ENCODE measurements around the gene QPCTL.
A peak's percentile ranks its signal among the peaks of the same experiment; 100 is the strongest.

QPCTL gene

DNA sequence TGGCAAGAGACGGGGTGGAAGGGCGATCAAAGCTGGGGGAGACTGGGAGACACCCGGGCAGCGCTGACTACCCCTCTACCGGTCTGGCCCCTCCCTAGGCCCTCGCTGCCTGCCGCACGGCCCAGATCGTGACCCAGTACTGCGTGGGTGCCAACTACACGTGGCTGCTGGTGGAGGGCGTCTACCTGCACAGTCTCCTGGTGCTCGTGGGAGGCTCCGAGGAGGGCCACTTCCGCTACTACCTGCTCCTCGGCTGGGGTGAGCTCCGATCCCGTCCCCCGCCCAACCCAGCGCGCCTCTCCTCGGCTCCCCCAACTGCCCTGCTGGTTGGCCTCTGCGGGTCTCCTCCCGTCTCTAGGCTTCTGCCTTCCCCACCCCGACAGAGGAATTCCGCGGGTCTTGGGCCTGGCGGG is 15.6 kb upstream of the QPCTL start:
- Histone ChIP-seq H2AFZ (ENCODE audit: low read length) (no peak overlapping the region), H3K9me3 (ENCODE audit: low read length) (no peaks in the 10 kb centered on the region)

DNA sequence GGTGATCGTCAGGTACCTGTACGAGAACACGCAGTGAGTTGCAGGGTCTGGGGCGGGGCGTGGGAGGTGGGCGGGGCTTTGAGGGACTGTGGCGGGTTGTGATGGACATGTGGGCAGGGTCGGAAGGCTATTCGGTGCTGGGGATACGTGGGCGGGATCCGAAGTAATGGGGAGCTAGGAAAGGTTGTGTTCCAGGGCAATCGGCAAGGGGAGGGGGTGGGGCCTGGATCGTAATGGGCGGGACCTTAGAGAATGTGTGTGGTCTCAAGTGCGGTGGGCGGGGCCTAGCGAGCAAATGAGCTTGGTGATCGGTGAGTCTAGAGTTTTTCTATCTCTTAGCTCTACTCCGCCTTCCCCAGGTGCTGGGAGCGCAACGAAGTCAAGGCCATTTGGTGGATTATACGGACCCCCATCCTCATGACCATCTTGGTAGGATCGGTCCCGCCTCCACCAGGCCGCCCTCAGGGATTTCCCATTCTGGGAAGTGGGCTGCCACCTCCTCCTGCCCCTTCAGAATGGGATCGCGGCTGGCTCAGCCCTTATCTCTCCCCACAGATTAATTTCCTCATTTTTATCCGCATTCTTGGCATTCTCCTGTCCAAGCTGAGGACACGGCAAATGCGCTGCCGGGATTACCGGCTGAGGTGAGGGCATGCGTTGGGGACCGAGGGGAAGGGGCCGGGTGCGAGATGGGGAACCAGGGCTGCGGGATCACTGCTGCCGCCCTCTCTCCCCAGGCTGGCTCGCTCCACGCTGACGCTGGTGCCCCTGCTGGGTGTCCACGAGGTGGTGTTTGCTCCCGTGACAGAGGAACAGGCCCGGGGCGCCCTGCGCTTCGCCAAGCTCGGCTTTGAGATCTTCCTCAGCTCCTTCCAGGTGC is 14.9 kb upstream of the QPCTL start:
- Histone ChIP-seq H4K20me1 (ENCODE audit: insufficient read depth, low read length) (no peaks in the 10 kb centered on the region), H3K4me2 (ENCODE audit: low read length) (peak overlapping the region; percentile 66), H3K9me2 (ENCODE audit: low read depth, low read length) (no peaks in the 10 kb centered on the region), H3K27me3 (ENCODE audit: insufficient read depth, low read length) (no peaks in the 10 kb centered on the region), H3K9me3 (ENCODE audit: low read length) (no peaks in the 10 kb centered on the region), H3K9ac (ENCODE audit: low read length) (peak overlapping the region; percentile 41; the same call in 1 of the 2 replicates), H2AFZ (ENCODE audit: low read length) (no peak overlapping the region), H3K4me3 (ENCODE audit: low read depth, low read length, poor library complexity, severe bottlenecking) (peak overlapping the region; percentile 52), H3K36me3 (ENCODE audit: insufficient read depth, low read length) (no peaks in the 10 kb centered on the region), H3K4me1 (ENCODE audit: insufficient read depth, low read length, severe bottlenecking) (peaks cover 34% of the 10 kb centered on the region), H3K27ac (ENCODE audit: low read depth, low read length, poor library complexity, severe bottlenecking) (no peak overlapping the region), H3F3A (ENCODE audit: insufficient read depth, low read length) (no peaks in the 10 kb centered on the region), H3K79me2 (ENCODE audit: insufficient read depth, low read length) (no peaks in the 10 kb centered on the region)
- TF ChIP-seq EZH2 (IDR thresholded peaks at IDR 0.05; ENCODE audit: borderline replicate concordance, low read length) = no peak
- TF ChIP-seq, protein P1, sequence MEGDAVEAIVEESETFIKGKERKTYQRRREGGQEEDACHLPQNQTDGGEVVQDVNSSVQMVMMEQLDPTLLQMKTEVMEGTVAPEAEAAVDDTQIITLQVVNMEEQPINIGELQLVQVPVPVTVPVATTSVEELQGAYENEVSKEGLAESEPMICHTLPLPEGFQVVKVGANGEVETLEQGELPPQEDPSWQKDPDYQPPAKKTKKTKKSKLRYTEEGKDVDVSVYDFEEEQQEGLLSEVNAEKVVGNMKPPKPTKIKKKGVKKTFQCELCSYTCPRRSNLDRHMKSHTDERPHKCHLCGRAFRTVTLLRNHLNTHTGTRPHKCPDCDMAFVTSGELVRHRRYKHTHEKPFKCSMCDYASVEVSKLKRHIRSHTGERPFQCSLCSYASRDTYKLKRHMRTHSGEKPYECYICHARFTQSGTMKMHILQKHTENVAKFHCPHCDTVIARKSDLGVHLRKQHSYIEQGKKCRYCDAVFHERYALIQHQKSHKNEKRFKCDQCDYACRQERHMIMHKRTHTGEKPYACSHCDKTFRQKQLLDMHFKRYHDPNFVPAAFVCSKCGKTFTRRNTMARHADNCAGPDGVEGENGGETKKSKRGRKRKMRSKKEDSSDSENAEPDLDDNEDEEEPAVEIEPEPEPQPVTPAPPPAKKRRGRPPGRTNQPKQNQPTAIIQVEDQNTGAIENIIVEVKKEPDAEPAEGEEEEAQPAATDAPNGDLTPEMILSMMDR (IDR thresholded peaks at IDR 0.05; ENCODE audit: low read length) = no peak; the same call in 1 of the 2 replicates

More for the DNA sequence above, 15.6 kb upstream of the QPCTL start:
- Histone ChIP-seq H3K4me2 (ENCODE audit: low read length) (peak overlapping the region; percentile 66), H3K9ac (ENCODE audit: low read length) (peak overlapping the region; percentile 31; the same call in 1 of the 2 replicates), H3K9me2 (ENCODE audit: low read depth, low read length) (no peaks in the 10 kb centered on the region), H3K27ac (ENCODE audit: low read depth, low read length, poor library complexity, severe bottlenecking) (no peak overlapping the region), H4K20me1 (ENCODE audit: insufficient read depth, low read length) (no peaks in the 10 kb centered on the region), H3K4me3 (ENCODE audit: low read depth, low read length, poor library complexity, severe bottlenecking) (peak overlapping the region; percentile 52), H3K27me3 (ENCODE audit: insufficient read depth, low read length) (no peaks in the 10 kb centered on the region), H3K36me3 (ENCODE audit: insufficient read depth, low read length) (no peaks in the 10 kb centered on the region), H3F3A (ENCODE audit: insufficient read depth, low read length) (no peaks in the 10 kb centered on the region), H3K79me2 (ENCODE audit: insufficient read depth, low read length) (no peaks in the 10 kb centered on the region), H3K4me1 (ENCODE audit: insufficient read depth, low read length, severe bottlenecking) (peaks cover 30% of the 10 kb centered on the region)
- TF ChIP-seq, protein P1 (IDR thresholded peaks at IDR 0.05; ENCODE audit: low read length) = no peak
- TF ChIP-seq EZH2 (IDR thresholded peaks at IDR 0.05; ENCODE audit: borderline replicate concordance, low read length) = no peak

DNA sequence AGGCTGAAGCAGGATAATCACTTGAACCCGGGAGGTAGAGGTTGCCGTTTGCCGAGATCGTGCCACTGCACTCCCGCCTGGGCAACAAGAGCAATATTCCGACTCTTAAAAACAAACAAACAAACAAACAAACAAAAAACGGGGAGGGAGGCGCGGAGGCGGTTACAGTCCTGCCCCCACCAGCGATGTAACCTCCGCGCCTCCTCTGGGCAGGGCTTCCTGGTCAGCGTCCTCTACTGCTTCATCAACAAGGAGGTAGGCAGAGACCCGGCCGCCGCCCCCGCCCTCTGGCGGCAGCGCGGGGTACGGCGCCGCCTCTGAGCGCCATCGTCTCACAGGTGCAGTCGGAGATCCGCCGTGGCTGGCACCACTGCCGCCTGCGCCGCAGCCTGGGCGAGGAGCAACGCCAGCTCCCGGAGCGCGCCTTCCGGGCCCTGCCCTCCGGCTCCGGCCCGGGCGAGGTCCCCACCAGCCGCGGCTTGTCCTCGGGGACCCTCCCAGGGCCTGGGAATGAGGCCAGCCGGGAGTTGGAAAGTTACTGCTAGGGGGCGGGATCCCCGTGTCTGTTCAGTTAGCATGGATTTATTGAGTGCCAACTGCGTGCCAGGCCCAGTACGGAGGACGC is 11.0 kb upstream of the QPCTL start:
- TF ChIP-seq, protein P1 (IDR thresholded peaks at IDR 0.05; ENCODE audit: low read length) = peak; percentile 82
- no peak for TF ChIP-seq EZH2 (IDR thresholded peaks at IDR 0.05; ENCODE audit: borderline replicate concordance, low read length)
- no peaks in the 10 kb centered on the region for H3K79me2 ChIP-seq (ENCODE audit: insufficient read depth, low read length)
- peaks cover 31% of the 10 kb centered on the region for H3K36me3 ChIP-seq (ENCODE audit: insufficient read depth, low read length)
- peak overlapping the region; percentile 54; the same call in 1 of the 2 replicates for H3K9ac ChIP-seq (ENCODE audit: low read length)
- no peaks in the 10 kb centered on the region for H3F3A ChIP-seq (ENCODE audit: insufficient read depth, low read length)
- no peak overlapping the region for H2AFZ ChIP-seq (ENCODE audit: low read length)
- no peaks in the 10 kb centered on the region for H4K20me1 ChIP-seq (ENCODE audit: insufficient read depth, low read length)
- no peaks in the 10 kb centered on the region for H3K27me3 ChIP-seq (ENCODE audit: insufficient read depth, low read length)
- H3K4me3 ChIP-seq (ENCODE audit: low read depth, low read length, poor library complexity, severe bottlenecking) = peak overlapping the region; percentile 53
- H3K4me1 ChIP-seq (ENCODE audit: insufficient read depth, low read length, severe bottlenecking) = peaks cover 29% of the 10 kb centered on the region
- H3K9me3 ChIP-seq (ENCODE audit: low read length) = no peaks in the 10 kb centered on the region
- H3K9me2 ChIP-seq (ENCODE audit: low read depth, low read length) = no peaks in the 10 kb centered on the region
- no peak overlapping the region for H3K27ac ChIP-seq (ENCODE audit: low read depth, low read length, poor library complexity, severe bottlenecking)
- peak overlapping the region; percentile 76 for H3K4me2 ChIP-seq (ENCODE audit: low read length)
